DND-41 (cell line): ENCODE measurements around the gene CTIF.

Source experiments
- CTCF ChIP-seq: IDR thresholded peaks from 2 replicates; pipeline ENCODE4 v1.5.1; 2012; ENCODE audit warnings: borderline replicate concordance, low read length, moderate library complexity, mild to moderate bottlenecking; ENCODE audit not compliant: poor library complexity, severe bottlenecking; ENCODE audit errors: extremely low read depth
- EZH2 ChIP-seq: IDR thresholded peaks from 3 replicates; pipeline ENCODE4 v1.6.1; 2012; ENCODE audit warnings: borderline replicate concordance, low read depth, mild to moderate bottlenecking, moderate library complexity, low read length, inconsistent platforms; ENCODE audit not compliant: severe bottlenecking

- TF ChIP-seq CTCF (no peak), EZH2 (no peak)
These were observed 355.1 kb downstream of the CTIF start for GRCh38 chr18:48893608-48894600.
